Cerebellar cortex (tissue), 1 donor: ENCODE results near the gene MAP3K2.
"Not testable (repeated sequence)": the region's sequence is repeated elsewhere in the genome, so short reads cannot be mapped to it uniquely, and the experiment has no call there.

ENCODE experiments used
- DNase-seq: peaks from one replicate; pipeline ENCODE4 v3.0.0-alpha.2; 2015; ENCODE audit warnings: low spot score

MAP3K2 gene

DNA sequence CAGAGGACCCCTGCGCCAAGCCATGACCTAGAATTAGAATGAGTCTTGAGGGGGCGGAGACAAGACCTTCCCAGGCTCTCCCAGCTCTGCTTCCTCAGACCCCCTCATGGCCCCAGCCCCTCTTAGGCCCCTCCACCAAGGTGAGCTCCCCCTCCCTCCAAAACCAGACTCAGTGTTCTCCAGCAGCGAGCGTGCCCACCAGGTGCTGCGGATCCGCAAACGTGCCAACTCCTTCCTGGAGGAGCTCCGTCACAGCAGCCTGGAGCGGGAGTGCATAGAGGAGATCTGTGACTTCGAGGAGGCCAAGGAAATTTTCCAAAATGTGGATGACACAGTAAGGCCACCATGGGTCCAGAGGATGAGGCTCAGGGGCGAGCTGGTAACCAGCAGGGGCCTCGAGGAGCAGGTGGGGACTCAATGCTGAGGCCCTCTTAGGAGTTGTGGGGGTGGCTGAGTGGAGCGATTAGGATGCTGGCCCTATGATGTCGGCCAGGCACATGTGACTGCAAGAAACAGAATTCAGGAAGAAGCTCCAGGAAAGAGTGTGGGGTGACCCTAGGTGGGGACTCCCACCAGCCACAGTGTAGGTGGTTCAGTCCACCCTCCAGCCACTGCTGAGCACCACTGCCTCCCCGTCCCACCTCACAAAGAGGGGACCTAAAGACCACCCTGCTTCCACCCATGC lies 33.5 kb upstream of the MAP3K2 start:
- DNase-seq: no peak

- no peak for DNase-seq
These were observed 32.5 kb upstream of the MAP3K2 start for GRCh38 chr2:127420039-127420864.

DNA sequence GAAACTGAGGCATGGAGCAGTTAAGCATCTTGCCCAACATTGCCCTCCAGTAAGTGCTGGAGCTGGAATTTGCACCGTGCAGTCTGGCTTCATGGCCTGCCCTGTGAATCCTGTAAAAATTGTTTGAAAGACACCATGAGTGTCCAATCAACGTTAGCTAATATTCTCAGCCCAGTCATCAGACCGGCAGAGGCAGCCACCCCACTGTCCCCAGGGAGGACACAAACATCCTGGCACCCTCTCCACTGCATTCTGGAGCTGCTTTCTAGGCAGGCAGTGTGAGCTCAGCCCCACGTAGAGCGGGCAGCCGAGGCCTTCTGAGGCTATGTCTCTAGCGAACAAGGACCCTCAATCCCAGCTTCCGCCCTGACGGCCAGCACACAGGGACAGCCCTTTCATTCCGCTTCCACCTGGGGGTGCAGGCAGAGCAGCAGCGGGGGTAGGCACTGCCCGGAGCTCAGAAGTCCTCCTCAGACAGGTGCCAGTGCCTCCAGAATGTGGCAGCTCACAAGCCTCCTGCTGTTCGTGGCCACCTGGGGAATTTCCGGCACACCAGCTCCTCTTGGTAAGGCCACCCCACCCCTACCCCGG lies 31.8 kb upstream of the MAP3K2 start:
- DNase-seq: no peak

DNA sequence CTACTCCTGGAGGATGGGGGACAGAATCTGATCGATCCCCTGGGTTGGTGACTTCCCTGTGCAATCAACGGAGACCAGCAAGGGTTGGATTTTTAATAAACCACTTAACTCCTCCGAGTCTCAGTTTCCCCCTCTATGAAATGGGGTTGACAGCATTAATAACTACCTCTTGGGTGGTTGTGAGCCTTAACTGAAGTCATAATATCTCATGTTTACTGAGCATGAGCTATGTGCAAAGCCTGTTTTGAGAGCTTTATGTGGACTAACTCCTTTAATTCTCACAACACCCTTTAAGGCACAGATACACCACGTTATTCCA lies 31.3 kb upstream of the MAP3K2 start:
- DNase-seq: no peak

DNA sequence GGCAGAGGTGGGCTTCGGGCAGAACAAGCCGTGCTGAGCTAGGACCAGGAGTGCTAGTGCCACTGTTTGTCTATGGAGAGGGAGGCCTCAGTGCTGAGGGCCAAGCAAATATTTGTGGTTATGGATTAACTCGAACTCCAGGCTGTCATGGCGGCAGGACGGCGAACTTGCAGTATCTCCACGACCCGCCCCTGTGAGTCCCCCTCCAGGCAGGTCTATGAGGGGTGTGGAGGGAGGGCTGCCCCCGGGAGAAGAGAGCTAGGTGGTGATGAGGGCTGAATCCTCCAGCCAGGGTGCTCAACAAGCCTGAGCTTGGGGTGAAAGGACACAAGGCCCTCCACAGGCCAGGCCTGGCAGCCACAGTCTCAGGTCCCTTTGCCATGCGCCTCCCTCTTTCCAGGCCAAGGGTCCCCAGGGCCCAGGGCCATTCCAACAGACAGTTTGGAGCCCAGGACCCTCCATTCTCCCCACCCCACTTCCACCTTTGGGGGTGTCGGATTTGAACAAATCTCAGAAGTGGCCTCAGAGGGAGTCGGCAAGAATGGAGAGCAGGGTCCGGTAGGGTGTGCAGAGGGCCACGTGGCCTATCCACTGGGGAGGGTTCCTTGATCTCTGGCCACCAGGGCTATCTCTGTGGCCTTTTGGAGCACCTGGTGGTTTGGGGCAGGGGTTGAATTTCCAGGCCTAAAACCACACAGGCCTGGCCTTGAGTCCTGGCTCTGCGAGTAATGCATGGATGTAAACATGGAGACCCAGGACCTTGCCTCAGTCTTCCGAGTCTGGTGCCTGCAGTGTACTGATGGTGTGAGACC lies 30.7 kb upstream of the MAP3K2 start, which contains the start of gene PROC:
TSS of gene PROC (plus strand) at position 128 of the 812 bp plus-strand sequence. CDS start 1,516 bp downstream, outside the sequence.
- no peak for DNase-seq

DNA sequence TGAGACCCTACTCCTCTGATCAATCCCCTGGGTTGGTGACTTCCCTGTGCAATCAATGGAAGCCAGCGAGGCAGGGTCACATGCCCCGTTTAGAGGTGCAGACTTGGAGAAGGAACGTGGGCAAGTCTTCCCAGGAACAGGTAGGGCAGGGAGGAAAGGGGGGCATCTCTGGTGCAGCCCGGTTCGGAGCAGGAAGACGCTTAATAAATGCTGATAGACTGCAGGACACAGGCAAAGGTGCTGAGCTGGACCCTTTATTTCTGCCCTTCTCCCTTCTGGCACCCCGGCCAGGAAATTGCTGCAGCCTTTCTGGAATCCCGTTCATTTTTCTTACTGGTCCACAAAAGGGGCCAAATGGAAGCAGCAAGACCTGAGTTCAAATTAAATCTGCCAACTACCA lies 29.6 kb upstream of the MAP3K2 start:
- no peak for DNase-seq

- DNase-seq: no peak
These were observed 28.8 kb upstream of the MAP3K2 start for GRCh38 chr2:127416506-127417001.

DNA sequence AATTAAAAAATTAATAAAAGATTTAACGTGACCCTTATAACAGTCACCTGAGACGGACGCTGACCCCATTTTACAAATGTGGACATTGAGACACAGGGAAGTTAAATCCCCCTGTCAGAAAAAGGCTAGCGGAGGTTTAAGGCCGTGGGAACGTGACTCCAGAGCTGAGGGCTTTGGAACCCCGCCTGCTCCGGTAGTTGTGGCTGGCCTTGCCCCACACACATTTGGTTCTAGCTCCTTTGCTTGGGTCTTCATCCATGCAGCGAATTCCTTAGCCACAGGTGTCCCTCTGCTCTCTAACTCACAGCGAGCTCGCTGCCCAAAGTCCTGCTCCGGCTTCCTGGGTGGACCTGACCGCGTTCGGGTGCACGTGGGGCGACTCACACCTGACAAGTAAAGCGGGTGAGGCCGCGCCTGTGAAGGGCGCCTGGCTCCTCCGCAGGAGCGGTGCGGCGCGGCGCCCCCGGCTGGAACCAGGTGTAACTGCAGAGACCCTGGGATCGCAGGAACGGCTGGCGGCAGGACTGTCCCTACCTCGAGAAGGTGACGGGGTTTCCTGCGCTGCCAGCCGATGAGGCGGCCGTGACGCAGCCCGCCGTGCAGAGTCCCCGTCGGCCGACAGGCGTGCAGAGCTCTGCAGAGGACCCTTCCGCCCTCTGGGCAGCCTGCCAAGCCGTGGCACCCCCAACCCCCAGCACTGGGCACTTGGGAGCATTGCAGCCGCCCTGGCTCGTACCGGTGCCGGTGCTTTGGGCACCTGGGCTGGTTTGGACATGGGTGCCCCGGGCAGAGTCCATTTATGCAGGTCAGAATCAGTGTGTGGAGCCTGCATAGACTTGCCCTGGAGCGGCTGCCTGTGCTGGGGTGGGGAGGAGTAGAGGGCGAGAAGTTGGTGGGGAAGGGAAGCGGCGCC lies 28.1 kb upstream of the MAP3K2 start:
- peak; percentile 63 for DNase-seq

- no peak for DNase-seq
These were observed 27.1 kb upstream of the MAP3K2 start for GRCh38 chr2:127414638-127415592.

- DNase-seq: no peak
These were observed 26.2 kb upstream of the MAP3K2 start for GRCh38 chr2:127413782-127414637.

- DNase-seq: no peak
These were observed 25.4 kb upstream of the MAP3K2 start for GRCh38 chr2:127413200-127413599.

- DNase-seq: no peak
These were observed 24.0 kb upstream of the MAP3K2 start for GRCh38 chr2:127411653-127412369.

GRCh38 chr2:127410871-127411652 lies 23.3 kb upstream of the MAP3K2 start:
- DNase-seq: peak; percentile 57

DNA sequence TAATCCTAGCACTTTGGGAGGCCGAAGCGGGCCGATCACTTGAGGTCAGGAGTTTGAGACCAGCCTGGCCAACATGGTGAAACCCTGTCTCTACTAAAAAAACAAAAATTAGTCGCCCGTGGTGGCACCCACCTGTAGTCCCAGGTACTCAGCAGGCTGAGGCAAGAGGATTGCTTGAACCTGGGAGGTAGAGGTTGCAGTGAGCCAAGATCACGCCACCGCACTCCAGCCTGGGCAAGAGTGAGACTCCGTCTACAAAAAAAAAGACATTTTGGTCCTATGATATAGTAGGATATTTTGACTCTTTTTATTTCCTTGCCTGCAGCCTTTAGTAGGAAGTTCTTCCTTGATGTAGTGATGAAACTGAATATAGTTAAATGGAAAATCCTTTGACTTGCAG lies 21.9 kb upstream of the MAP3K2 start:
- not testable (repeated sequence) for DNase-seq

DNA sequence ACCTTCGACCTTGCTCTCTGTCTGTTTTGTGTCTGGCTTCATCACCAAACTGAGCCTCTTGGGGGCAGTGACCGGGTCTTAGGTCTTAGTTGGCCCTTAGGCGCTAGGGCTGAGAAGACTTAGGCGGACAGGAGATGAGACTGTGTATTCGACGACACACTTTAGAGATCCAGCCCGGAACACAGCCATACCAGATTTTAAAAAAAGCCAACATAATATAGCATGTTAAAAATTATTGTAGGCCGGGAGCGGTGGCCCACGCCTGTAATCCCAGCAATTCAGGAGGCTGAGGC lies 21.0 kb upstream of the MAP3K2 start:
- no peak for DNase-seq

- DNase-seq: peak; percentile 68
These were observed 20.4 kb upstream of the MAP3K2 start for GRCh38 chr2:127408004-127408806.

DNA sequence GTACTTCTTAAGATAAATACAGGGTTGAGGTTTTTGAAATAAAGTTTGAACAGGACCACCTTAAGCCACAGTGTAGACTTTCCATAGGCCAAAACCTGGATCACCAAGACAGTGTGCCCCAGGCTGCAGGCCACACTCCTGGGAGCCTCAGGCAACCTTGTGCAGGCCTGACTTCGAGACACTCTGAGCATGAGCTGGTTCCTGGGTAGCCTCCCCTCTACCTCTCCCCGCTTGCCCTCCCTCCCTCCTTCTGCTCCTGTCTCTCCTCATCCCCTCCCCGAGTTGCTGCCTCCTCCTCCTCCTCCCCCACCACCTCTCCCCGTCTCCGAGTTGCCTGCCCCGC lies 19.9 kb upstream of the MAP3K2 start:
- peak; percentile 61 for DNase-seq
